ENCODE measurements around the gene CMTM8. TPM values are rescaled to one million over a fixed set of nuclear protein-coding genes. Genes with fewer than 3 reads are reported as not detected.

CMTM8 gene
- total RNA-seq, 1 donor from 2014 or later = 9.0 TPM

DNA sequence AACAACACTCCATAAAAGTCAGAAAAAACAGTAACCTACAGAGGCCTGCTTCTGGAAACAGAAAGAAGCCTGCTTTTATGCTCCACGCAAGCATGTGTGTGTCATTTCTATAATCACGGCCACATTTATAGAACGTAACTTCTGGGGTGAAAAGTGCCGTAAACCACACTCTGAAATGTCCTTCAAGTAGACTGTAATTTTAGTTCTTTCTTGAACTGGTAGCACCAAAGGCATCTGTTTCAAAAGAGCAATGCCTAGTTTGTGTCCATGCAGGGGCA, 133.7 kb downstream of the CMTM8 start:
- Mint-ChIP-seq H3K27ac (no peak overlapping the region), H3K9me3 (no peaks in the 10 kb centered on the region), H3K4me3 (no peak overlapping the region), H3K36me3 (peaks cover 4% of the 10 kb centered on the region), H3K4me1 (ENCODE audit: unreplicated experiment) (peaks cover 5% of the 10 kb centered on the region), H3K27me3 (no peaks in the 10 kb centered on the region)
- DNase-seq (ENCODE audit: extremely low spot score, unreplicated experiment) = no peak
- TF ChIP-seq, protein P1, sequence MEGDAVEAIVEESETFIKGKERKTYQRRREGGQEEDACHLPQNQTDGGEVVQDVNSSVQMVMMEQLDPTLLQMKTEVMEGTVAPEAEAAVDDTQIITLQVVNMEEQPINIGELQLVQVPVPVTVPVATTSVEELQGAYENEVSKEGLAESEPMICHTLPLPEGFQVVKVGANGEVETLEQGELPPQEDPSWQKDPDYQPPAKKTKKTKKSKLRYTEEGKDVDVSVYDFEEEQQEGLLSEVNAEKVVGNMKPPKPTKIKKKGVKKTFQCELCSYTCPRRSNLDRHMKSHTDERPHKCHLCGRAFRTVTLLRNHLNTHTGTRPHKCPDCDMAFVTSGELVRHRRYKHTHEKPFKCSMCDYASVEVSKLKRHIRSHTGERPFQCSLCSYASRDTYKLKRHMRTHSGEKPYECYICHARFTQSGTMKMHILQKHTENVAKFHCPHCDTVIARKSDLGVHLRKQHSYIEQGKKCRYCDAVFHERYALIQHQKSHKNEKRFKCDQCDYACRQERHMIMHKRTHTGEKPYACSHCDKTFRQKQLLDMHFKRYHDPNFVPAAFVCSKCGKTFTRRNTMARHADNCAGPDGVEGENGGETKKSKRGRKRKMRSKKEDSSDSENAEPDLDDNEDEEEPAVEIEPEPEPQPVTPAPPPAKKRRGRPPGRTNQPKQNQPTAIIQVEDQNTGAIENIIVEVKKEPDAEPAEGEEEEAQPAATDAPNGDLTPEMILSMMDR (conservative IDR thresholded peaks at IDR 0.05) = no peak

DNA sequence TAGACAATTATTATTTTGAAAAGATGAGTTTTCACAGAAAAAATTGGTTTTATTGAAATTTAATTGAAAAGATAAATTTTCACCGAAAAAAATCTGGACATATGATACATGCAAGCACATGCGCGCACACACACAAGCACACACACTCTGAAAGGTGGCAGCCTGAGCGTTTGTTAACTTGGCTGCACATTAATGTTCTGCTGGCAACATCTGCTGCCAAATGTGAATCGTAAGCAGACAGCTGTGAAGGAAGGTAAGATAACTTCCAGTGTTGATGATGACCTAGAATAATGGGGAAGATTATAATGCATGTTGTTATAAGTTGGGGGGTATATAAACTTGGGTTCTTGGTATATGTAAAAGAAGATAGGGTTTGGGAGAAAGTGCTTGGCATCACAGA, 134.8 kb downstream of the CMTM8 start:
- Mint-ChIP-seq H3K27ac (no peak overlapping the region), H3K27me3 (no peaks in the 10 kb centered on the region), H3K36me3 (peaks cover 4% of the 10 kb centered on the region), H3K4me3 (no peak overlapping the region), H3K4me1 (ENCODE audit: unreplicated experiment) (no peaks in the 10 kb centered on the region), H3K9me3 (no peaks in the 10 kb centered on the region)
- TF ChIP-seq, protein P1 (conservative IDR thresholded peaks at IDR 0.05) = no peak
- no peak for DNase-seq (ENCODE audit: extremely low spot score, unreplicated experiment)

GRCh38 chr3:32373844-32374243, 135.4 kb downstream of the CMTM8 start:
- Mint-ChIP-seq H3K36me3 (peaks cover 4% of the 10 kb centered on the region), H3K27me3 (no peaks in the 10 kb centered on the region)
- TF ChIP-seq, protein P1 (conservative IDR thresholded peaks at IDR 0.05) = no peak

GRCh38 chr3:32374788-32375595, 136.5 kb downstream of the CMTM8 start:
- Mint-ChIP-seq H3K27ac (no peak overlapping the region), H3K36me3 (peaks cover 4% of the 10 kb centered on the region), H3K4me3 (no peak overlapping the region), H3K27me3 (no peaks in the 10 kb centered on the region), H3K4me1 (ENCODE audit: unreplicated experiment) (peaks cover 3% of the 10 kb centered on the region), H3K9me3 (no peaks in the 10 kb centered on the region)
- TF ChIP-seq, protein P1 (conservative IDR thresholded peaks at IDR 0.05) = peak; percentile 82
- DNase-seq (ENCODE audit: extremely low spot score, unreplicated experiment) = no peak

More at GRCh38 chr3:32373844-32374243, 135.4 kb downstream of the CMTM8 start:
- Mint-ChIP-seq H3K4me1 (ENCODE audit: unreplicated experiment) (no peaks in the 10 kb centered on the region), H3K4me3 (no peak overlapping the region), H3K9me3 (no peaks in the 10 kb centered on the region), H3K27ac (no peak overlapping the region)
- no peak for DNase-seq (ENCODE audit: extremely low spot score, unreplicated experiment)

DNA sequence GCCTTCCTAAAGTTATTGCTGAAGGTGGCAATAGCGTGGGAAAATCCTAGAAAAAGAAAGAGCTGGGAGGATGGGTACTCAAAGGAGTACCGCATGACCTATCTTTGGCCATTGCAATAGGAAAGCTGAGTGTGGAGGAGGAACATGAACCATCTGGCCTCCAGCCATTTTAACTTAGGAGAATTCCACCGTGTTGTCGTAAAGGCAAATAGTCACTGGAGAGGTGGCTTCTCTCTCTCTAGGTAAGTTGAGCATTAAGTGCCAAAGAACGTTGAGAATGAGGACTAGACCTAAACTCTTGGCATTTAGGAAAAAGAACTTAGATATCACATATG, 137.1 kb downstream of the CMTM8 start:
- Mint-ChIP-seq H3K4me1 (ENCODE audit: unreplicated experiment) (peaks cover 5% of the 10 kb centered on the region), H3K9me3 (no peaks in the 10 kb centered on the region), H3K36me3 (peaks cover 4% of the 10 kb centered on the region), H3K4me3 (no peak overlapping the region), H3K27me3 (no peaks in the 10 kb centered on the region), H3K27ac (no peak overlapping the region)
- TF ChIP-seq, protein P1 (conservative IDR thresholded peaks at IDR 0.05) = no peak
- DNase-seq (ENCODE audit: extremely low spot score, unreplicated experiment) = no peak
